GM20000 (cell line): Measurements from ENCODE around the gene ATP6V0E2.

Experiments
- DNase-seq: peaks from one replicate; pipeline ENCODE4 v3.0.0; 2012; ENCODE audit warnings: low spot score
- TF ChIP-seq, protein P1 (sequence below): IDR thresholded peaks from 2 replicates; pipeline ENCODE4 v1.5.1; 2012; ENCODE audit warnings: mild to moderate bottlenecking, control low read depth; ENCODE audit errors: extremely low read depth, missing control alignments

The ATP6V0E2 gene

GRCh38 chr7:149860821-149861727 is 12.7 kb upstream of the ATP6V0E2 start:
- DNase-seq, result no peak
- TF ChIP-seq, protein P1, sequence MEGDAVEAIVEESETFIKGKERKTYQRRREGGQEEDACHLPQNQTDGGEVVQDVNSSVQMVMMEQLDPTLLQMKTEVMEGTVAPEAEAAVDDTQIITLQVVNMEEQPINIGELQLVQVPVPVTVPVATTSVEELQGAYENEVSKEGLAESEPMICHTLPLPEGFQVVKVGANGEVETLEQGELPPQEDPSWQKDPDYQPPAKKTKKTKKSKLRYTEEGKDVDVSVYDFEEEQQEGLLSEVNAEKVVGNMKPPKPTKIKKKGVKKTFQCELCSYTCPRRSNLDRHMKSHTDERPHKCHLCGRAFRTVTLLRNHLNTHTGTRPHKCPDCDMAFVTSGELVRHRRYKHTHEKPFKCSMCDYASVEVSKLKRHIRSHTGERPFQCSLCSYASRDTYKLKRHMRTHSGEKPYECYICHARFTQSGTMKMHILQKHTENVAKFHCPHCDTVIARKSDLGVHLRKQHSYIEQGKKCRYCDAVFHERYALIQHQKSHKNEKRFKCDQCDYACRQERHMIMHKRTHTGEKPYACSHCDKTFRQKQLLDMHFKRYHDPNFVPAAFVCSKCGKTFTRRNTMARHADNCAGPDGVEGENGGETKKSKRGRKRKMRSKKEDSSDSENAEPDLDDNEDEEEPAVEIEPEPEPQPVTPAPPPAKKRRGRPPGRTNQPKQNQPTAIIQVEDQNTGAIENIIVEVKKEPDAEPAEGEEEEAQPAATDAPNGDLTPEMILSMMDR, result no peak

- TF ChIP-seq, protein P1, result no peak
- DNase-seq, result no peak
These were observed 12.1 kb upstream of the ATP6V0E2 start for GRCh38 chr7:149861728-149862045.

GRCh38 chr7:149862156-149862555 is 11.6 kb upstream of the ATP6V0E2 start:
- DNase-seq, result no peak
- TF ChIP-seq, protein P1, result no peak

- DNase-seq, result no peak
- TF ChIP-seq, protein P1, result no peak
These were observed 10.3 kb upstream of the ATP6V0E2 start for GRCh38 chr7:149863500-149863899.

DNA sequence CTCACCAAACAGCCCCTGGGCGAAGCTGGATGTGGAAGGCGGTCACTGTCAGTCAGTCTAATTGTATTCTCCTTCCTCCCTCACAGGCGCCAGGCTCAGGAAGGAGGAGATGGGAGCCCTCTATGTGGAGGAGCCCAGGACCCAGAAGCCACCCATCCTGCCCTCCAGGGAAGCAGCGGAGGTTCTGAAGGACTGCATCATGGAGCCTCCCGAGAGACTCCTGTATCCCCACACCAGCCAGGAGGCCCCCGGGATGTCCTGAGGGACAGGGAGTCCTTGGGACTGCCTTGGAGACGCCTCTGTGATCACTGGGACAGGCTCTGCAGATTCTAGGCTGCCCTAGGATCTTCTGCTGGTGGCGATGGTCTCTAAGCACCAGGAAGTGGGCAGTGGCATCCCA is 9.7 kb upstream of the ATP6V0E2 start:
- DNase-seq, result no peak
- TF ChIP-seq, protein P1, result no peak

- DNase-seq, result no peak
- TF ChIP-seq, protein P1, result no peak
These were observed 9.0 kb upstream of the ATP6V0E2 start for GRCh38 chr7:149864751-149865150.

GRCh38 chr7:149865437-149865836 is 8.3 kb upstream of the ATP6V0E2 start:
- TF ChIP-seq, protein P1, result no peak

More at GRCh38 chr7:149865437-149865836, 8.3 kb upstream of the ATP6V0E2 start:
- DNase-seq, result no peak
